ENCODE results near the gene DNAJC18.

DNAJC18 gene

DNA sequence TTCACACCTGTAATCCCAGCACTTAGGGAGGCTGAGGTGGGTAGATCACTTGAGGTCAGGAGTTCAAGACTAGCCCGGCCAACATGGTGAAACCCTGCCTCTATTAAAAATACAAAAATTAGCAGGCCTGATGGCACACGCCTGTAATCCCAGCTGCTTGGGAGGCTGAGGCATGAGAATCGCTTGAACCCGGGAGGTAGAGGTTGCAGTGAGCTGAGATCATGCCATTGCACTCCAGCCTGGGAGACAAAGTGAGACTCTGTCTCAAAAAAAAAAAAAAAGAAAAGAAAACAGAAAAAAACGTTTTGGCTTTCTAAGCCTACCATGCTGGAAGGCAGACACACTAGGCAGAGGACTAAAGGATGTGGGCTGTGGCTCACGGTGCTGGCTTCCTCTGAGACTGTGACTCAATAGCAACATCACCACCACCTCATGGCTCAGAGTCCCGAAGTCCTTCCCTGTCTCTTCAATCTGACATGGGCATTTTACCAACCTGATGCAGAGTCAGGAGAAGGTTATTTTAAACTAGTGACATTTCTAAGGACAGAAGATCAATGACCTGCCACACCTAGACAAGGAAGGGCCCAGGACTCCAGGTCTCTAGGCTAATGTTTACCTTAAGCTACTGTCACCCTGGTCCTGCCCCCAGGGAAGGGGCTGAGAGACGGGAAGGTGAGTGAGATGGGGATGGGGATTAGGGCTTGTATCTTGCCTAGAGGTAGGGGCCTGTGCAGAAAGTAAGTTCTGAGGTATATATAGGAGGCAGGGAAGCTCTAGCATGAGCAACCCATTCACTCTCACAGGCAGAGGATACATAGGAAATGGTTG is 19.5 kb upstream of the DNAJC18 start:
- TF ChIP-seq, protein P1, sequence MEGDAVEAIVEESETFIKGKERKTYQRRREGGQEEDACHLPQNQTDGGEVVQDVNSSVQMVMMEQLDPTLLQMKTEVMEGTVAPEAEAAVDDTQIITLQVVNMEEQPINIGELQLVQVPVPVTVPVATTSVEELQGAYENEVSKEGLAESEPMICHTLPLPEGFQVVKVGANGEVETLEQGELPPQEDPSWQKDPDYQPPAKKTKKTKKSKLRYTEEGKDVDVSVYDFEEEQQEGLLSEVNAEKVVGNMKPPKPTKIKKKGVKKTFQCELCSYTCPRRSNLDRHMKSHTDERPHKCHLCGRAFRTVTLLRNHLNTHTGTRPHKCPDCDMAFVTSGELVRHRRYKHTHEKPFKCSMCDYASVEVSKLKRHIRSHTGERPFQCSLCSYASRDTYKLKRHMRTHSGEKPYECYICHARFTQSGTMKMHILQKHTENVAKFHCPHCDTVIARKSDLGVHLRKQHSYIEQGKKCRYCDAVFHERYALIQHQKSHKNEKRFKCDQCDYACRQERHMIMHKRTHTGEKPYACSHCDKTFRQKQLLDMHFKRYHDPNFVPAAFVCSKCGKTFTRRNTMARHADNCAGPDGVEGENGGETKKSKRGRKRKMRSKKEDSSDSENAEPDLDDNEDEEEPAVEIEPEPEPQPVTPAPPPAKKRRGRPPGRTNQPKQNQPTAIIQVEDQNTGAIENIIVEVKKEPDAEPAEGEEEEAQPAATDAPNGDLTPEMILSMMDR (IDR thresholded peaks at IDR 0.05; ENCODE audit: low read depth, low read length) = no peak
- H3K4me3 ChIP-seq (replicated peaks in 1 of 2; ENCODE audit: low read depth in 2 of 2, low read length in 2 of 2) = no peak overlapping the region
- DNase-seq (ENCODE audit: low read depth in 2 of 2) = peak; percentile 53 to 87

DNA sequence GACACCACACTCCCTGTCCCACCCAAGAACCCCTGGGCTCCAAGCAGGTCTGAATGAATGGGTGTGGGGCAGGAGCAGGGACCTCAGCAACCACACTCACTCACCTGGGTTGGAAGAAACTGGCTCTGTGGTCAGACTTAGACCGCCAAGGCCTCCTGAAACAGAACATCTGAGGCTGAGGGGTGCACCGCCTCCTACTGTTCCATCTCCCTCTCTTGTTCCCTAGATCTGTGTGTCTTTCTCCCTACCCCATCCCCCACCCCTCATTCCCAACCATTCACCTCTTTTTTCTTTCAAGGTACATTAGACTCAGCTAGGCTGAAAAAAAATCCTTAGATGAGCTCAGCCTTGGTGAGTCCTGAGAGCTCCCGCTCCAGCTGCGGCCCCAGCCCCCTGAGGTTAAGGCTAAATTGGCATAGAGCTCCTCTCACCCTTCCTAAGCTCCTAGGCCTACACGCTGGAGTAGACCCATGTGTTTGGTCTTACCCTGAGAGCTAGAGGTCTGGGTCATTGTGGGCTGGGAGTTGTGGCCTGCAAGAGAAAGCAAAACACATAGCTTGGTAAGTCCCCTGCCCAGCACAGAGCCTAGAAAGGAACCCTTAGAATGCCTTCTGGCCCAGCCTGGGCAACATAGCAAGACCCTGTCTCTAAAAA is 18.5 kb upstream of the DNAJC18 start:
- TF ChIP-seq, protein P1 (IDR thresholded peaks at IDR 0.05; ENCODE audit: low read depth, low read length) = no peak
- DNase-seq (ENCODE audit: low read depth in 2 of 2) = no peak
- no peak overlapping the region for H3K4me3 ChIP-seq (replicated peaks in 1 of 2; ENCODE audit: low read depth in 2 of 2, low read length in 2 of 2)

DNA sequence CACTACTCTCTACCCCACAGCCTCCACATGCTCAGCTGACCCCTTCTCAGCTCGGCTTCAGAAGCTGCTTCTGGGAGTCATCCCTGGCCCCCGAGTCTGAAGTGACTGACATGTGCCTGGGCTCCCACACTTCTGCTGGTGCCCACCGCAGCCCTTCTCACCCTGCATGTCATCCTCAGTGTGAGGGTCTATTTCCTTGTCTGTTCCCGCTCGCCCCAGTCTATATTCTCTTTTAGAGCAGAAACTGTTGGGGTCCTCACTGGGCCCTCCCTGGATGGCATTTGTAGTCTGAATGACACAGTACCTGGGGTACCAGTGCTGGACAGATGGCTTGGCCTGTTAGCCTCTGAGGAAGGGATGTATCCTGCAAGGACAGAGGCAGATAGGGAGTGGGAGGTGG is 17.9 kb upstream of the DNAJC18 start:
- no peak for DNase-seq (ENCODE audit: low read depth in 2 of 2)
- TF ChIP-seq, protein P1 (IDR thresholded peaks at IDR 0.05; ENCODE audit: low read depth, low read length) = no peak
- no peak overlapping the region for H3K4me3 ChIP-seq (replicated peaks in 1 of 2; ENCODE audit: low read depth in 2 of 2, low read length in 2 of 2)

DNA sequence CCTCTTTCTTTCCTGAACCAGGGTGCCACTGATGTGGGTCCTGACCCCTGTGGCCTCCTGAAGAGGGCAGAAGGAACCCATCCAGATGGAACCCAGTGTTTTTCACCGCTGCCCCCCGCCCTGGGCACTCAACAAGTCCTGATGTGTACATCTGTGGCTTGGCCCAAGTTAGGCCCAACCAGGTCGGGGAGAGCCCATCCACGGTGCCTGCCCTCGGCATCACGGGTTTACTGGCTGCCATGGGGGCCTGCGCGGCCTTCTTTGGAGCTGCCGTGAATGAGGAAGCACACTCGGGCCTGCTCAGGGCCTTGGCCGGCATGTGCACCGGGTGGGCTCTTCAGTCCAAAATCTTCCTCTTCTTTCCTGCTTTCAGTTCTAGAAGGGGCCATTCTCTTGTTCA is 17.5 kb upstream of the DNAJC18 start:
- DNase-seq (ENCODE audit: low read depth in 2 of 2) = no peak
- no peak overlapping the region for H3K4me3 ChIP-seq (replicated peaks in 1 of 2; ENCODE audit: low read depth in 2 of 2, low read length in 2 of 2)
- TF ChIP-seq, protein P1 (IDR thresholded peaks at IDR 0.05; ENCODE audit: low read depth, low read length) = no peak

DNA sequence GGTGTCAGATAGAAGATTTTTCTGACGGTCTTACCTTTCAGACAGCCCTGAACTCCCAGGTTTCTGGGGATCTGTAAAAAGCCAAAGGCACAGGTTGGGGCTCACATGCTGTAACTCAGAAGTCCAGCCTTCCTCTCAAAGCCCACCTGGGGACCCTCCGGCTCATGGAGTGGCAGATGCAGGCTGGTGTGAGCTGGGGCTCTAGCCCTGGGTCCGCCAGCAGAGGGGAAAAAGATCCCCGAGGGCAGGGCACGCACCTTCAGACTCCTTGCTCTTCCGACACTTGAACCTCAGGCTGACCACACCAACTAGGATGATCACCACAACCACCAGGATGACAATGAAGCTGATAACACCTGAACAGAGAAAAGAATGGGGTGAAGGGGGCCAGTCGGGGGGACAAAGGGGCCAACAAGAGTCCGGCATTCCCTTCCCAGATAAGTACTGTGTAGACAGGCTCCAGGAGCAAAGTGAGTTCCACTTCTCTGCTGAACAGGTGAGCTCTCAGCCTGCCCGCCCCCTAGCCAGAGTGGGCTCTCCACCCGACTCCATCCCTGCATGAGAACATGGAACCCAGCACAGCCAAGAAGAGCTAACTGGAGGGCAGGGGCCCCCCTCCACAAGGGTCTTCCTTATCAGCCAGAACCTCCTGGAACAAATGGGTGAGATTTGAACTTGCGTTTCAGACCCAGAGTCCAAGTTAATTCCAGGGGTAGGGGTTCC is 15.4 kb upstream of the DNAJC18 start:
- TF ChIP-seq, protein P1 (IDR thresholded peaks at IDR 0.05; ENCODE audit: low read depth, low read length) = no peak
- H3K4me3 ChIP-seq (replicated peaks in 1 of 2; ENCODE audit: low read depth in 2 of 2, low read length in 2 of 2) = no peak overlapping the region
- no peak for DNase-seq (ENCODE audit: low read depth in 2 of 2)

DNA sequence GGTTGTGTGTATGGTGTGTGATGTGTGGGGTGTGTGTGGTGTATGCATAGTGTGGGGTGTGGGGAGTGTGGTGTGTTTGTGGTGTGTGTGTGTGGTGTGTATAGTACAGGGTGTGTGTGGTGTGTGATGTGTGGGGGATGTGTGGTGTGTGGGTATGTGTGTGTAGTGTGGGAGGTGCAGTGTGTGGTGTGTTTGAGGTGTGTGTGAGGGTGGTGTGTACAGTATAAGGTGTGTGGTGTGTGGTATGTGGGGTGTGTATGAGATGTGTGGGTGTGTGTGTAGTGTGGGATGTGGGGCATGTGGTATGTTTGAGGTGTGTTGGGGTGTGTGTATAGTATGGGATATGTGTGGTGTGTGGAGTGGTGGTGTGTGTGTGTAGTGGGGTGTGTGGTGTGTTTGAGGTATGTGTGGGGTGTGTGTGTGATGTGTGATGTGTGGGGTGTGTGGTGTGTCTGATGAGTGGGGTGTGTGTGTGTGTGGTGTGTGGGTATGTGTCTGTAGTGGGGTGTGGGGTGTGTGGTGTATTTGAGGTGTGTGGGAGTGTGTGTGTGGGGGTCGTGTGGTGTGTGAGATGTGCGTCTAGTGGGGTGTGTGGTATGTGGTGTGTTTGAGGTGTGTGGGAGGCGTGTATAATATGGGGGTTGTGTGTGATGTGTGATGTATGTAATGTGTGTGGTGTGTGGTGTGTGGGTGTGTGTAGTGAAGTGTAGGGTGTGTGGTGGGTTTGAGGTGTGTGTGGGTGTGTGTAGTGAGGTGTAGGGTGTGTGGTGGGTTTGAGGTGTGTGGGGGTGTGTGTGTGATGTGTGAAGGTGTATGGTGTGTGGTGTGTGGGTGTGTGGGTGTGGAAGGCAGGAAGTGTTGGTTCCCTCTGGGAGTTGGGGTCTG is 14.6 kb upstream of the DNAJC18 start:
- no peak overlapping the region for H3K4me3 ChIP-seq (replicated peaks in 1 of 2; ENCODE audit: low read depth in 2 of 2, low read length in 2 of 2)
- no peak for DNase-seq (ENCODE audit: low read depth in 2 of 2)
- TF ChIP-seq, protein P1 (IDR thresholded peaks at IDR 0.05; ENCODE audit: low read depth, low read length) = no peak
